ENCODE results near the gene PROKR1.

GRCh38 chr2:68632021-68632420 is 11.4 kb upstream of the PROKR1 start:
- TF ChIP-seq CTCF (IDR thresholded peaks at IDR 0.05) (no peak), POLR2A (IDR thresholded peaks at IDR 0.05) (no peak)

Data from body of pancreas (tissue), 4 donors.